Sigmoid colon (tissue), 7 donors: ENCODE data around the gene TP53INP2. TPM values are rescaled to one million over a fixed set of nuclear protein-coding genes. Genes with fewer than 3 reads are reported as not detected.

Source experiments
- DNase-seq: peaks from one replicate; pipeline ENCODE4 v3.0.0-alpha.2; 2019
- H3K27ac ChIP-seq, 4 donors: fragments of 200-600 bp; sonication (generic); one replicate each; pipeline ENCODE4 v1.5.1; 2016 to 2019; ENCODE audit warnings: mild to moderate bottlenecking in 1 of 4
- H3K27me3 ChIP-seq, 3 donors: fragments of 200-600 bp; sonication (generic); one replicate each; pipeline ENCODE4 v1.5.1; 2019; ENCODE audit warnings: mild to moderate bottlenecking in 1 of 3
- H3K36me3 ChIP-seq, 4 donors: fragments of 200-600 bp; sonication (generic); one replicate each; pipeline ENCODE4 v1.5.1; 2016 to 2019
- H3K4me1 ChIP-seq, 4 donors: fragments of 200-600 bp; sonication (generic); one replicate each; pipeline ENCODE4 v1.5.1; 2017 to 2019
- H3K4me3 ChIP-seq, 4 donors: fragments of 200-600 bp; sonication (generic); one replicate each; pipeline ENCODE4 v1.5.1; 2017 to 2019; ENCODE audit warnings: mild to moderate bottlenecking in 2 of 4, moderate library complexity in 1 of 4
- H3K9me3 ChIP-seq, 4 donors: fragments of 200-600 bp in 3 of 4; sonication (generic) in 3 of 4; one replicate each; pipeline versions ENCODE4 v1.5.1 to v1.6.1; 2013 to 2019
- EP300 ChIP-seq, 4 donors: sonication (generic); formaldehyde crosslinking; IDR thresholded peaks; one replicate each; pipeline ENCODE4 v1.6.1; 2017; ENCODE audit warnings: antibody characterized with exemption in 4 of 4
- POLR2A ChIP-seq, 2 donors: fragments of 450-650 bp; IDR thresholded peaks; one replicate each; pipeline ENCODE4 v1.6.1; 2016; ENCODE audit warnings: antibody characterized with exemption in 2 of 2, mild to moderate bottlenecking in 2 of 2, moderate library complexity in 2 of 2
- POLR2AphosphoS5 ChIP-seq, 4 donors: sonication (generic); formaldehyde crosslinking; IDR thresholded peaks; one replicate each; pipeline ENCODE4 v1.6.1; 2017; ENCODE audit warnings: antibody characterized with exemption in 4 of 4
- WGBS, 2 donors: extraction: QIAGEN DNeasy Blood & Tissue Kit; methylation state at CpG; one replicate each; pipeline ENCODE4 v1.1.7; 2013; 5-methylcytosine and 5-hydroxymethylcytosine counted together
- intact Hi-C: fragments of 100-400 bp; cut with DNase I; formaldehyde crosslinking; loops from one replicate; pipeline ENCODE4 v1.15.1; 2023
- polyA plus RNA-seq, 3 donors: library from polyadenylated mRNA; stranded (reverse); fragments of 200-250 nt; gene quantifications; one replicate each; pipeline ENCODE4 v1.2.3, GENCODE V29; 2013
- total RNA-seq, 4 donors: library from RNA; depleted of rRNA; stranded (reverse); fragments of >200 nt; gene quantifications; one replicate each; pipeline ENCODE4 v1.1.0, GENCODE V29; 2016
- TF ChIP-seq, protein P1 (sequence below), 4 experiments: fragments of 450-650 bp in 3 of 4; fragments of 200-600 bp in 1 of 4; IDR thresholded peaks; one replicate each; pipeline ENCODE4 v1.5.1; 2016 to 2019; ENCODE audit warnings: antibody characterized with exemption in 4 of 4, mild to moderate bottlenecking in 3 of 4, moderate library complexity in 2 of 4
- donor health status: healthy with polysubstance abuse.
- donor health status: Bipolar disorder and iron deficiency.
- donor health status: healthy.

The TP53INP2 gene
- total and polyA plus RNA-seq, 7 donors = 11.5 to 252 (median 30.4) TPM

DNA sequence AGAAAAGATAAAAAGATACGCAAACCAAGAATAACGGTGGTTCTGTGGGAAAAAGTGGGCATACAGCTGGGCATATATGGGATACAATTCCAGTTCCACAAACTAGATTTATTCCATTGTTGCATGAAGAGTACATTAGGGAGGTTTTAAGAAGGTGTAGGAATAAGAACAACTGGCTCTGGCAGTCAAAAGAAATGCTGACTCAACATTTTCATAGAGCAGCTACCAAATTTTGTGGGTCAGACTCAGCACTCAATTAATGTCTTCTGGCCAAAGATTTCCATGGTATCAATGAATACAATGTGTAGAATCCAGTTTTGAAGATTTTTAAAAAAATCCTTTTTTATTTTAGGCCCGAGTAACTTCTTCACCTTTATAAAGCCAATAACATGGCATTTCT lies 40.2 kb downstream of the TP53INP2 start:
- intact Hi-C loops = no loop called here
- Histone ChIP-seq H3K27ac (no peak overlapping the region), H3K9me3 (no peaks in the 10 kb centered on the region), H3K4me3 (no peak overlapping the region), H3K4me1 (no peaks in the 10 kb centered on the region), H3K36me3 (peaks cover 14 to 99% (median 41%) of the 10 kb centered on the region in 4 donors), H3K27me3 (no peaks in the 10 kb centered on the region)
- 94 to 95% methylated on average over 3 of the region's 3 CpGs for whole genome bisulfite sequencing, 2 donors
- TF ChIP-seq POLR2A (IDR thresholded peaks at IDR 0.05) = no peak
- TF ChIP-seq, protein P1, sequence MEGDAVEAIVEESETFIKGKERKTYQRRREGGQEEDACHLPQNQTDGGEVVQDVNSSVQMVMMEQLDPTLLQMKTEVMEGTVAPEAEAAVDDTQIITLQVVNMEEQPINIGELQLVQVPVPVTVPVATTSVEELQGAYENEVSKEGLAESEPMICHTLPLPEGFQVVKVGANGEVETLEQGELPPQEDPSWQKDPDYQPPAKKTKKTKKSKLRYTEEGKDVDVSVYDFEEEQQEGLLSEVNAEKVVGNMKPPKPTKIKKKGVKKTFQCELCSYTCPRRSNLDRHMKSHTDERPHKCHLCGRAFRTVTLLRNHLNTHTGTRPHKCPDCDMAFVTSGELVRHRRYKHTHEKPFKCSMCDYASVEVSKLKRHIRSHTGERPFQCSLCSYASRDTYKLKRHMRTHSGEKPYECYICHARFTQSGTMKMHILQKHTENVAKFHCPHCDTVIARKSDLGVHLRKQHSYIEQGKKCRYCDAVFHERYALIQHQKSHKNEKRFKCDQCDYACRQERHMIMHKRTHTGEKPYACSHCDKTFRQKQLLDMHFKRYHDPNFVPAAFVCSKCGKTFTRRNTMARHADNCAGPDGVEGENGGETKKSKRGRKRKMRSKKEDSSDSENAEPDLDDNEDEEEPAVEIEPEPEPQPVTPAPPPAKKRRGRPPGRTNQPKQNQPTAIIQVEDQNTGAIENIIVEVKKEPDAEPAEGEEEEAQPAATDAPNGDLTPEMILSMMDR (IDR thresholded peaks at IDR 0.05) = no peak
- DNase-seq = no peak

DNA sequence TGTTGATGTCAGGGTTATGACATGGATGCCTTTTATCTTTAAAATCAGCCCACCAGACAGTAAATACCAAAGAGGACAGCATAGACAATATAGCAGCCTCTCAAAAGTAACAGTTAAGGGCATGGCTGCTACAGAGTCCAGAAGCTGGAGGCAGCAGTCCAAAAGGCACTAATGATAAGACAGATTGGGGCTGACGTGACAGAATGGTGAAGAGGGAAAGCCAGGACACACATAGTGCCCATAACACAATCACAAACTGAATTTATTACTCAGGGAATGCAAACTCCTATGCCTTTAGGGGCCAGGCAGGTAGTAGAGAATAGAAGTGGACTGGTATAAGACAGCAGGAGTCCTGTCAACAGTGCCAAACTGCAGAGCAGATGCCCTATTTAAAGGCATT lies 40.7 kb downstream of the TP53INP2 start:
- intact Hi-C loops = no loop called here
- Histone ChIP-seq H3K27ac (no peak overlapping the region), H3K36me3 (peaks cover 19 to 99% (median 45%) of the 10 kb centered on the region in 4 donors), H3K4me3 (no peak overlapping the region), H3K4me1 (no peaks in the 10 kb centered on the region), H3K27me3 (no peaks in the 10 kb centered on the region), H3K9me3 (no peaks in the 10 kb centered on the region)
- DNase-seq = no peak
- TF ChIP-seq EP300 (IDR thresholded peaks at IDR 0.05) (no peak), POLR2A (IDR thresholded peaks at IDR 0.05) (no peak), POLR2AphosphoS5 (IDR thresholded peaks at IDR 0.05) (no peak)
- TF ChIP-seq, protein P1 (IDR thresholded peaks at IDR 0.05) = no peak
- 77 to 83% methylated on average over 1 of the region's 1 CpG for WGBS, 2 donors

DNA sequence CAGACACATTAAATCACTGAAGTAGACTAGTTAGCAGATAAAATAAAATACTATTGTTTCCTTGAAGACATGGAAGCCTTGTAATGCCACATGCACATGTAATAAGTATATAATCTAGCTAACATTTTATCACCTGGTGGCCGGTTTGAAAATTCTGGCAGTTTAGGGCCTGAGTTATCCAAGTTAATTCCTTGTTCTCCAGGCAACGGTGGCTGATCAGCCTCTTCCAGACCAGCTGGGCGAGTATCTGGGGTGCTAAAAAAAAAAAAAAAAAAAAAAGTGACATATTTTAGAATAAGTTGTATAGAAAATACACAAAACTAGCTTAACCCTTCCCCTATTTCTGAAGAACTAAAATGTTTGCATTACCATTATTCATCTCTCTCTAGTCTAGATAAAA lies 42.5 kb downstream of the TP53INP2 start:
- intact Hi-C loops = no loop called here
- TF ChIP-seq, protein P1 (IDR thresholded peaks at IDR 0.05) = no peak
- TF ChIP-seq EP300 (IDR thresholded peaks at IDR 0.05) (no peak), POLR2A (IDR thresholded peaks at IDR 0.05) (no peak), POLR2AphosphoS5 (IDR thresholded peaks at IDR 0.05) (no peak)
- no peak for DNase-seq
- no peaks in the 10 kb centered on the region for H3K27me3 ChIP-seq
- 69 to 85% methylated on average over 3 of the region's 3 CpGs for WGBS, 2 donors
- peaks cover 24 to 97% (median 47%) of the 10 kb centered on the region in 4 donors for H3K36me3 ChIP-seq
- H3K4me1 ChIP-seq = no peaks in the 10 kb centered on the region
- H3K4me3 ChIP-seq = no peak overlapping the region
- H3K27ac ChIP-seq = no peak overlapping the region
- no peaks in the 10 kb centered on the region for H3K9me3 ChIP-seq

DNA sequence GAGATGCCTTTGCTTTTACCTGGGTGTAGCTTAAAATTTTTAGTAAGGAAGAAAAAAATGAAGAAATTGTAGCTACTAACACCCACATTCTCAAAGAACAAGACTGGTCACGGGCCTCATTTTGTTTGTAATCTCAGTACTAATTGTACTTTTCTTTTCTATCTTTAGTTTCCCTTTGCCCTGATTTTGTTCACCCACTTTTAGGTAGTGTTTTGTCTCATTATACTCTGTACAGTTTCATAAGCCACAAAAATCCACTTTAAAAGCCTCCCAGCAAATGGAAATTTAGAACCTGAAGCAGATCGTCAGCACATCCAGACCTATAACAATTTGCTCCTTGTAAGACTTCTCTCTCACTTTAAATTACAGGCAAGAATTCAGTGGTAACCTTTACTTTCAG lies 43.3 kb downstream of the TP53INP2 start:
- Histone ChIP-seq H3K4me1 (no peaks in the 10 kb centered on the region), H3K27me3 (no peaks in the 10 kb centered on the region), H3K4me3 (no peak overlapping the region), H3K9me3 (no peaks in the 10 kb centered on the region), H3K27ac (no peak overlapping the region), H3K36me3 (peaks cover 27 to 97% (median 44%) of the 10 kb centered on the region in 4 donors)
- TF ChIP-seq EP300 (IDR thresholded peaks at IDR 0.05) (no peak), POLR2AphosphoS5 (IDR thresholded peaks at IDR 0.05) (no peak)
- intact Hi-C loops = no loop called here
- DNase-seq = no peak
- WGBS, 2 donors = 85 to 91% methylated on average over 2 of the region's 2 CpGs

DNA sequence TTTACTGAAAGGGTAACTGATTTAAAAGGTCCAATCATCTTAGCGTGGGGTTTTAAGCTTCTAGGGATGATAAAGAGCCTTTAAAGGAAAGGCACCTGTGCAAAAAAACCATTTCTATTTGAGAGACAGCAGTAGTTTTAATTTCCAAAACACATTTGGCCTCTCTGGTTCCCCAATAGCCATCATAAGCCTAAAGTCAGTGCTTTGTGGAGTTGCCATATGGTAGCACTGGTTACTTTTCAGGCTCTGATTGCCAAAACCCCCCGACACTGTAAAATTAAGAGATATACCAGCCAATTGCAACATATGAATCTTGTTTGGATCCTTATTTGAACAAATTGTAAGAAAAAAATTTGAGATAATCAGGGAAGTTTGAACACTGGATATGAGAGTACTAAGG lies 44.6 kb downstream of the TP53INP2 start:
- Histone ChIP-seq H3K36me3 (peaks cover 24 to 97% (median 38%) of the 10 kb centered on the region in 4 donors), H3K4me1 (no peaks in the 10 kb centered on the region), H3K9me3 (no peaks in the 10 kb centered on the region), H3K27ac (no peak overlapping the region), H3K27me3 (no peaks in the 10 kb centered on the region), H3K4me3 (no peak overlapping the region)
- 93 to 94% methylated on average over 2 of the region's 2 CpGs for WGBS, 2 donors
- no peak for DNase-seq
- intact Hi-C loops = no loop called here
- no peak for TF ChIP-seq POLR2A (IDR thresholded peaks at IDR 0.05)
- no peak for TF ChIP-seq EP300 (IDR thresholded peaks at IDR 0.05)
- TF ChIP-seq, protein P1 (IDR thresholded peaks at IDR 0.05) = no peak
- TF ChIP-seq POLR2AphosphoS5 (IDR thresholded peaks at IDR 0.05) = no peak
